GM13976 (cell line): ENCODE data around the gene BMP7.

Source experiments
- DNase-seq: peaks from one replicate; pipeline ENCODE4 v3.0.0; 2012; ENCODE audit warnings: low spot score
- in situ Hi-C: fragments of 300-500 bp; cut with MboI; formaldehyde crosslinking; loops from one replicate; pipeline ENCODE4 v1.12.0; 2022; ENCODE audit warnings: low sequenced_read_pairs, mixed read lengths, inconsistent platforms; ENCODE audit not compliant: unreplicated experiment
- TF ChIP-seq, protein P1 (sequence below): IDR thresholded peaks from 2 replicates; pipeline ENCODE4 v1.5.1; 2012; ENCODE audit warnings: borderline replicate concordance, mild to moderate bottlenecking; ENCODE audit not compliant: insufficient read depth; ENCODE audit errors: extremely low read depth, missing control alignments, control extremely low read depth

The BMP7 gene

DNA sequence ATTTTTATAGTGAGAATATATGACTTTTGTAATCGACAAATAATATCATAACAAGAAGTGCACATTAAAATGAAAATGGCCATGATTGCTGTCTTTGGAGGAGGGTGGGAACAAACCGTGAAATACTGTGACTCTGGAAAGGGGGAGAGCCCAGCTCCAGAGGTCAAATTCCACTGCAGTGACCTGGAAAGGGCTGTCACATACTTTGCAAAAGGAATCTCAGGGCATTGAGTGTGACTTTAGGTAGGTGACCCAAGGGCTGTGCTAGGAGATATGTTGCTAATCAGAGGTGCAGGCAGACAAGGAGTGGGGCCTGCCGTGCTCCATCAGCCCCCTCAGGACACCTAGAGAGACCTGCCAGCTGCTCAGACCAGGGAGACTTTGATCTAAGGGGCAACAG, 28.1 kb upstream of the BMP7 start:
- in situ Hi-C loops, result no loop called here
- no peak for DNase-seq
- TF ChIP-seq, protein P1, sequence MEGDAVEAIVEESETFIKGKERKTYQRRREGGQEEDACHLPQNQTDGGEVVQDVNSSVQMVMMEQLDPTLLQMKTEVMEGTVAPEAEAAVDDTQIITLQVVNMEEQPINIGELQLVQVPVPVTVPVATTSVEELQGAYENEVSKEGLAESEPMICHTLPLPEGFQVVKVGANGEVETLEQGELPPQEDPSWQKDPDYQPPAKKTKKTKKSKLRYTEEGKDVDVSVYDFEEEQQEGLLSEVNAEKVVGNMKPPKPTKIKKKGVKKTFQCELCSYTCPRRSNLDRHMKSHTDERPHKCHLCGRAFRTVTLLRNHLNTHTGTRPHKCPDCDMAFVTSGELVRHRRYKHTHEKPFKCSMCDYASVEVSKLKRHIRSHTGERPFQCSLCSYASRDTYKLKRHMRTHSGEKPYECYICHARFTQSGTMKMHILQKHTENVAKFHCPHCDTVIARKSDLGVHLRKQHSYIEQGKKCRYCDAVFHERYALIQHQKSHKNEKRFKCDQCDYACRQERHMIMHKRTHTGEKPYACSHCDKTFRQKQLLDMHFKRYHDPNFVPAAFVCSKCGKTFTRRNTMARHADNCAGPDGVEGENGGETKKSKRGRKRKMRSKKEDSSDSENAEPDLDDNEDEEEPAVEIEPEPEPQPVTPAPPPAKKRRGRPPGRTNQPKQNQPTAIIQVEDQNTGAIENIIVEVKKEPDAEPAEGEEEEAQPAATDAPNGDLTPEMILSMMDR, result no peak

DNA sequence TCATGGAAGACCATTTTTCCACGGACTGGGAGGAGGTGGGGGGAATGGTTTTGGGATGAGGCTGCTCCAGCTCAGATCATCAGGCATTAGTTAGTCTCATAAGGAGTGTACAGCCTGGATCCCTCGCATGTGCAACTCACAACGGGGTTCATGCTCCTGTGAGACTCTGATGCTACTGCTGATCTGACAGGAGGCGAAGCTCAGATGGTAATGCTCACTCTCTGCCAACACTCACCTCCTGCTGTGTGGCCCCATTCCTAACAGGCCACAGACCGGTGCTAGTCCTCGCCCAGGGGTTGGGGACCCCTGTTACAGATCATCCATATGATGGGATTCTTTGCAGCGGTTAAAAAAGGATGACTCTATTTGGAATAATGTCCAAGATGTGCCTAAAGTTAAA, 27.6 kb upstream of the BMP7 start:
- TF ChIP-seq, protein P1, result no peak
- no peak for DNase-seq
- in situ Hi-C loops, result no loop called here

DNA sequence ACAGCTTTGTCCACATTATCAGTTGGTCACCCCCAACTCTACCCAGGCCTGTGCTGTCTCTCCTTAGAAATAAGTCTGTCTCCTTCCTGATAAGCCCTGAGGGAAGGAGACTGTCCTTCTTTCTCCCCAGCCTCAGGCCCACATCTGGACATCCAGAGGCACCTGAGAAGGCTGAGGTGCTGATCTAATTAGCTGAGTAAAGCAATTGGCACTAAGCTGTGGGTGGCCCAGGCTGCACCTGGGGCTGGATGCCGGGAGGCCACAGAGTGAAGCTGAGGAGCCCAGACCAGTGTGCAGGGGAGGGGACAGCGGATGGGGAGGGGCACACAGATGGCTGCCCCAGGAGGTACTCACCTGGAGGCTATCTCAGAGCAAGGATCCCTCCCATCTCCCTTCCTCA, 26.2 kb upstream of the BMP7 start:
- in situ Hi-C loops, result no loop called here
- DNase-seq, result no peak
- TF ChIP-seq, protein P1, result no peak

DNA sequence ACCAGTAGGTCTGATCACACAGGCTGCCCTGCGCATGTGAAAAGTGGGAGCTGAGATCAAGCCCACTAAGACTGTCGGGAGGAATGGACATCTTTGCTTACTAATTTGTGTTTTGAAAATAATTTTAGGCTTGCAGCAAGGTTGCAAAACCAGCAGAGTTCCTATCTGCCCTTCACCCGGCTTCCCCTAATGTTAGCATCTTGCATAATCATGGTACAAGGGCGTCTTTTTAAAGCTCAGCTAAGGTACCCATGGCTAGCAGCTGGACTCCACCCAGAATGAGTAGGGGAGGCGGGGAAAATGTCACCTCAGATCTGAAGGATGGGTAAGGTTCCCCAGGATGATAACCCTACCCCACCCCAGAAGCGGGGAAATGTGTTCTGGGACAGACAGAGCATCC, 25.3 kb upstream of the BMP7 start:
- in situ Hi-C loops, result no loop called here
- DNase-seq, result no peak
- TF ChIP-seq, protein P1, result no peak

DNA sequence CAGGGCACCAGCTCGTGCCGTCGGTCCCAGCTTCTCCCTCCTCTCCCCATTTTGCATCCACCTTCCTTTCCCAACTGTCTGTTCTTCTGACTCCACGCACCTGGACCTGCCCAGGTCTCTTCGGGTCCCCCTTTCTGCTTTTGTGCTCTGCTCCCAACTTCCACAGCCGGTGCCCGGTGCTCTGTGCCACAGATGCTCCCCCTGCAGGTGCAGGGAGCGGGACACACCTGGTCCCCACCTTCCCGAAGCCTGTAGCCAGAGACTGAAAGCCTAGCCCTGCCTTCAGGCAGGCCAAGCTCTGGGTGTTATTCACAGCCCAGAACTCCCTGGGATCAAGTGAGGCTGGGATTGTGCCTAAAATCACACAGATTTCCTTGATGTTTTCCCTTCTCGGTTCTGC, 24.6 kb upstream of the BMP7 start:
- in situ Hi-C loops, result no loop called here
- TF ChIP-seq, protein P1, result no peak
- DNase-seq, result no peak

DNA sequence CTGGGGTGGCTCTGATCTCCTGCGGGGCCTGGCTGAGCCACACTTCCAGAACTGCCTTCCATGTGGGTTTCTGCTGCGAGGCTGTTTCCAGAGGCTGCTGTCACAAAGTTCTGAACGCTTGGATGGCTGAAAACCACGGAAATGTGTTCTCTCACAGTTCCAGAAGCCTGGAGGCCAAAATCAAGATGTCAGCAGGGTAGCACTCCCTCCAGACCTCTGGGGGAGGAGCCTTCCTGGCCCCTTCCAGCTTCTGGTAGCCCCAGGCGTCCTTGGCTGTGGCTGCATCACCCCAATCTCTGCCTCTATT, 23.7 kb upstream of the BMP7 start:
- no peak for DNase-seq
- TF ChIP-seq, protein P1, result no peak
- in situ Hi-C loops, result no loop called here
